Measurements from ENCODE around the gene RIC8B.
"Not testable (repeated sequence)": the region's sequence is repeated elsewhere in the genome, so short reads cannot be mapped to it uniquely, and the experiment has no call there.

Gene RIC8B

GRCh38 chr12:106774005-106774807 lies at the start of gene RIC8B:
TSS of gene RIC8B (plus strand) at chr12:106774682. CDS start at chr12:106774746, 64 bp downstream.
- Mint-ChIP-seq H3K9me3 (no peaks in the 10 kb centered on the region), H3K27ac (peak within 1 kb of the TSS; percentile 97), H3K4me3 (peak within 1 kb of the TSS; percentile 94 to 98), H3K36me3 (peaks cover 3 to 9% of the 10 kb centered on the region in 2 donors), H3K27me3 (peaks cover 17 to 25% of the 10 kb centered on the region in 2 donors), H3K4me1 (peaks cover 17 to 22% of the 10 kb centered on the region in 2 donors)
- DNase-seq (peak; percentile 67), ATAC-seq (replicated peaks) (peak; percentile 86 to 88)

- Mint-ChIP-seq H3K9me3 (no peaks in the 10 kb centered on the region), H3K36me3 (no peaks in the 10 kb centered on the region), H3K27me3 (peaks cover 20 to 55% of the 10 kb centered on the region in 2 donors), H3K4me1 (no peaks in the 10 kb centered on the region), H3K27ac (no peak overlapping the region), H3K4me3 (no peak overlapping the region)
- ATAC-seq (replicated peaks) (no peak), DNase-seq (no peak)
These were observed 49.5 kb upstream of the RIC8B start for GRCh38 chr12:106724934-106725333.

GRCh38 chr12:106726603-106727202 lies 47.8 kb upstream of the RIC8B start:
- H3K36me3 Mint-ChIP-seq; DNase-seq; H3K9me3 Mint-ChIP-seq; ATAC-seq (replicated peaks); H3K4me3 Mint-ChIP-seq; H3K4me1 Mint-ChIP-seq; H3K27ac Mint-ChIP-seq: not testable (repeated sequence)
- peaks cover 19 to 57% of the 10 kb centered on the region in 2 donors for H3K27me3 Mint-ChIP-seq

- no peaks in the 10 kb centered on the region for H3K9me3 Mint-ChIP-seq
- H3K4me1 Mint-ChIP-seq, result no peaks in the 10 kb centered on the region
- peaks cover 20 to 58% of the 10 kb centered on the region in 2 donors for H3K27me3 Mint-ChIP-seq
- no peak overlapping the region for H3K27ac Mint-ChIP-seq
- ATAC-seq (replicated peaks), result no peak
- H3K4me3 Mint-ChIP-seq, result no peak overlapping the region
- DNase-seq, result no peak
- H3K36me3 Mint-ChIP-seq, result no peaks in the 10 kb centered on the region
These were observed 44.9 kb upstream of the RIC8B start for GRCh38 chr12:106729611-106730010.

GRCh38 chr12:106732890-106733289 lies 41.6 kb upstream of the RIC8B start:
- H3K27me3 Mint-ChIP-seq, result peaks cover 25 to 66% of the 10 kb centered on the region in 2 donors
- DNase-seq (no peak), ATAC-seq (replicated peaks) (no peak)
- H3K4me1 Mint-ChIP-seq, result no peaks in the 10 kb centered on the region
- no peaks in the 10 kb centered on the region for H3K9me3 Mint-ChIP-seq
- no peaks in the 10 kb centered on the region for H3K36me3 Mint-ChIP-seq
- no peak overlapping the region for H3K27ac Mint-ChIP-seq
- no peak overlapping the region for H3K4me3 Mint-ChIP-seq

- Mint-ChIP-seq H3K4me1 (no peaks in the 10 kb centered on the region), H3K36me3 (no peaks in the 10 kb centered on the region), H3K27me3 (peaks cover 29 to 58% of the 10 kb centered on the region in 2 donors), H3K27ac (no peak overlapping the region), H3K9me3 (no peaks in the 10 kb centered on the region), H3K4me3 (no peak overlapping the region)
- DNase-seq, result no peak
- no peak for ATAC-seq (replicated peaks)
These were observed 40.8 kb upstream of the RIC8B start for GRCh38 chr12:106733660-106734059.

GRCh38 chr12:106736051-106736957 lies 38.2 kb upstream of the RIC8B start:
- DNase-seq, result no peak
- ATAC-seq (replicated peaks), result no peak
- H3K9me3 Mint-ChIP-seq, result no peaks in the 10 kb centered on the region
- no peaks in the 10 kb centered on the region for H3K4me1 Mint-ChIP-seq
- no peak overlapping the region for H3K4me3 Mint-ChIP-seq
- H3K36me3 Mint-ChIP-seq, result no peaks in the 10 kb centered on the region
- peaks cover 38 to 46% of the 10 kb centered on the region in 2 donors for H3K27me3 Mint-ChIP-seq
- H3K27ac Mint-ChIP-seq, result no peak overlapping the region

GRCh38 chr12:106739318-106739717 lies 35.2 kb upstream of the RIC8B start:
- ATAC-seq (replicated peaks), result no peak
- no peak for DNase-seq
- H3K27me3 Mint-ChIP-seq, result peaks cover 29 to 52% of the 10 kb centered on the region in 2 donors
- no peak overlapping the region for H3K4me3 Mint-ChIP-seq
- no peaks in the 10 kb centered on the region for H3K9me3 Mint-ChIP-seq
- H3K27ac Mint-ChIP-seq, result no peak overlapping the region
- H3K4me1 Mint-ChIP-seq, result no peaks in the 10 kb centered on the region
- no peaks in the 10 kb centered on the region for H3K36me3 Mint-ChIP-seq

GRCh38 chr12:106739815-106740530 lies 34.5 kb upstream of the RIC8B start:
- DNase-seq (no peak), ATAC-seq (replicated peaks) (no peak)
- Mint-ChIP-seq H3K27me3 (peaks cover 36 to 54% of the 10 kb centered on the region in 2 donors), H3K4me3 (no peak overlapping the region), H3K36me3 (no peaks in the 10 kb centered on the region), H3K27ac (no peak overlapping the region), H3K4me1 (no peaks in the 10 kb centered on the region), H3K9me3 (no peaks in the 10 kb centered on the region)

- no peak for ATAC-seq (replicated peaks)
- Mint-ChIP-seq H3K4me3 (no peak overlapping the region), H3K9me3 (no peaks in the 10 kb centered on the region), H3K27ac (no peak overlapping the region), H3K27me3 (peaks cover 41 to 51% of the 10 kb centered on the region in 2 donors), H3K36me3 (no peaks in the 10 kb centered on the region), H3K4me1 (no peaks in the 10 kb centered on the region)
- no peak for DNase-seq
These were observed 33.7 kb upstream of the RIC8B start for GRCh38 chr12:106740818-106741217.

- Mint-ChIP-seq H3K4me3 (no peak overlapping the region), H3K9me3 (no peaks in the 10 kb centered on the region), H3K27ac (no peak overlapping the region), H3K36me3 (no peaks in the 10 kb centered on the region), H3K27me3 (peaks cover 41 to 51% of the 10 kb centered on the region in 2 donors), H3K4me1 (no peaks in the 10 kb centered on the region)
- no peak for ATAC-seq (replicated peaks)
- no peak for DNase-seq
These were observed 33.2 kb upstream of the RIC8B start for GRCh38 chr12:106741247-106741646.

GRCh38 chr12:106743270-106743988 lies 31.1 kb upstream of the RIC8B start:
- DNase-seq (no peak), ATAC-seq (replicated peaks) (no peak)
- Mint-ChIP-seq H3K27ac (no peak overlapping the region), H3K36me3 (no peaks in the 10 kb centered on the region), H3K4me3 (no peak overlapping the region), H3K4me1 (peaks cover 5 to 7% of the 10 kb centered on the region in 2 donors), H3K27me3 (peaks cover 28 to 44% of the 10 kb centered on the region in 2 donors), H3K9me3 (no peaks in the 10 kb centered on the region)

- H3K27ac Mint-ChIP-seq, result no peak overlapping the region
- no peak overlapping the region for H3K4me3 Mint-ChIP-seq
- peaks cover 5 to 8% of the 10 kb centered on the region in 2 donors for H3K4me1 Mint-ChIP-seq
- DNase-seq (no peak), ATAC-seq (replicated peaks) (no peak)
- peaks cover 27 to 43% of the 10 kb centered on the region in 2 donors for H3K27me3 Mint-ChIP-seq
- no peaks in the 10 kb centered on the region for H3K36me3 Mint-ChIP-seq
- H3K9me3 Mint-ChIP-seq, result no peaks in the 10 kb centered on the region
These were observed 29.9 kb upstream of the RIC8B start for GRCh38 chr12:106744600-106744999.

Data from stimulated activated naive B cell treated with anti-CD40 and anti-IgM and Interleukin-4, amounts not matched to agents 10 μg/mL and 1 μg/mL and 100 μg/mL, for 72 hours (primary cell).